Suppressor macrophage (primary cell): ENCODE results near the gene PIEZO2.

ENCODE experiments used
- DNase-seq, 4 experiments: peaks; one replicate each; pipeline ENCODE4 v3.0.0-alpha.2; 2020 to 2022

PIEZO2 gene

GRCh38 chr18:11064106-11064505 lies 85.3 kb downstream of the PIEZO2 start:
- DNase-seq: no peak

GRCh38 chr18:11055721-11056120 lies 93.6 kb downstream of the PIEZO2 start:
- no peak for DNase-seq

- DNase-seq: no peak
Observed at GRCh38 chr18:11054497-11054896, 94.9 kb downstream of the PIEZO2 start.

- DNase-seq: no peak
Observed at GRCh38 chr18:11053293-11053692, 96.1 kb downstream of the PIEZO2 start.

- no peak for DNase-seq
Observed at GRCh38 chr18:11052800-11053199, 96.6 kb downstream of the PIEZO2 start.

- no peak for DNase-seq
Observed at GRCh38 chr18:11051462-11051861, 97.9 kb downstream of the PIEZO2 start.

GRCh38 chr18:11050966-11051365 lies 98.4 kb downstream of the PIEZO2 start:
- no peak for DNase-seq

GRCh38 chr18:11047817-11048216 lies 101.6 kb downstream of the PIEZO2 start:
- DNase-seq: no peak

GRCh38 chr18:11047156-11047555 lies 102.2 kb downstream of the PIEZO2 start:
- no peak for DNase-seq

- no peak for DNase-seq
Observed at GRCh38 chr18:11046140-11046539, 103.2 kb downstream of the PIEZO2 start.

GRCh38 chr18:11043694-11044093 lies 105.7 kb downstream of the PIEZO2 start:
- no peak for DNase-seq

GRCh38 chr18:11042247-11042646 lies 107.1 kb downstream of the PIEZO2 start:
- no peak for DNase-seq

GRCh38 chr18:11040823-11041656 lies 108.3 kb downstream of the PIEZO2 start:
- DNase-seq: peak; percentile 64 to 78 (median 67)

- DNase-seq: no peak
Observed at GRCh38 chr18:11040359-11040758, 109.0 kb downstream of the PIEZO2 start.

GRCh38 chr18:11037533-11038240 lies 111.7 kb downstream of the PIEZO2 start:
- DNase-seq: no peak

- no peak for DNase-seq
Observed at GRCh38 chr18:11035814-11036495, 113.4 kb downstream of the PIEZO2 start.

- DNase-seq: no peak
Observed at GRCh38 chr18:11035376-11035775, 114.0 kb downstream of the PIEZO2 start.

- DNase-seq: peak; percentile 49 to 79 (median 68)
Observed at GRCh38 chr18:11034884-11035283, 114.5 kb downstream of the PIEZO2 start.

- DNase-seq: no peak
Observed at GRCh38 chr18:11033503-11033902, 115.9 kb downstream of the PIEZO2 start.

- no peak for DNase-seq
Observed at GRCh38 chr18:11031966-11032365, 117.4 kb downstream of the PIEZO2 start.

- no peak for DNase-seq
Observed at GRCh38 chr18:11029021-11029420, 120.3 kb downstream of the PIEZO2 start.

GRCh38 chr18:11027862-11028261 lies 121.5 kb downstream of the PIEZO2 start:
- no peak for DNase-seq

GRCh38 chr18:11025671-11026070 lies 123.7 kb downstream of the PIEZO2 start:
- no peak for DNase-seq
